HEK293 (cell line): Measurements from ENCODE around the gene TRAM2.

Experiments
- CTCF ChIP-seq: fragments of 450-650 bp; formaldehyde crosslinking; IDR thresholded peaks from 2 replicates; pipeline ENCODE4 v1.5.1; 2016; ENCODE audit warnings: missing biosample characterization, missing genetic modification characterization
- PBX3 ChIP-seq: sonication (generic); formaldehyde crosslinking; IDR thresholded peaks from 2 replicates; pipeline ENCODE4 v1.8.1; 2022; ENCODE audit warnings: mild to moderate bottlenecking, moderate library complexity, missing genetic modification reagents
- PRDM10 ChIP-seq: fragments of 450-650 bp; formaldehyde crosslinking; IDR thresholded peaks from 2 replicates; pipeline ENCODE4 v1.5.1; 2016; ENCODE audit warnings: missing biosample characterization, missing genetic modification characterization
- SALL2 ChIP-seq: fragments of 450-650 bp; formaldehyde crosslinking; IDR thresholded peaks from 2 replicates; pipeline ENCODE4 v1.5.0; 2017; ENCODE audit warnings: missing biosample characterization, mild to moderate bottlenecking, missing genetic modification characterization, borderline replicate concordance
- TCF7L2 ChIP-seq: IDR thresholded peaks from 2 replicates; pipeline ENCODE4 v1.6.1; 2011; ENCODE audit warnings: low read depth, mild to moderate bottlenecking, inconsistent platforms, low read length, moderate library complexity, borderline replicate concordance
- ZBTB10 ChIP-seq: fragments of 450-650 bp; formaldehyde crosslinking; IDR thresholded peaks from 2 replicates; pipeline ENCODE4 v1.5.1; 2016; ENCODE audit warnings: missing biosample characterization, missing genetic modification characterization
- ZBTB8A ChIP-seq: fragments of 450-650 bp; formaldehyde crosslinking; IDR thresholded peaks from 2 replicates; pipeline ENCODE4 v1.5.1; 2016; ENCODE audit warnings: missing biosample characterization, missing genetic modification characterization
- ZNF121 ChIP-seq: fragments of 450-650 bp; formaldehyde crosslinking; IDR thresholded peaks from 2 replicates; pipeline ENCODE4 v1.5.1; 2016; ENCODE audit warnings: missing biosample characterization, missing genetic modification characterization
- ZNF140 ChIP-seq: fragments of 450-650 bp; formaldehyde crosslinking; IDR thresholded peaks from 2 replicates; pipeline ENCODE4 v1.5.1; 2016; ENCODE audit warnings: missing biosample characterization, missing genetic modification characterization
- ZNF391 ChIP-seq: fragments of 450-650 bp; formaldehyde crosslinking; IDR thresholded peaks from 2 replicates; pipeline ENCODE4 v1.5.1; 2016; ENCODE audit warnings: low read depth, missing biosample characterization, missing genetic modification characterization, borderline replicate concordance
- ZNF670 ChIP-seq: fragments of 450-650 bp; formaldehyde crosslinking; IDR thresholded peaks from 2 replicates; pipeline ENCODE4 v1.5.1; 2016; ENCODE audit warnings: missing biosample characterization, missing genetic modification characterization, low read depth

- TF ChIP-seq CTCF (tag by site-specific recombination) = no peak
- TF ChIP-seq ZNF140 = no peak
- TF ChIP-seq PBX3 (CRISPR knock-in tag) = no peak
- TF ChIP-seq TCF7L2 = no peak
- no peak for TF ChIP-seq ZNF121 (tag by site-specific recombination)
- no peak for TF ChIP-seq ZNF670 (tag by site-specific recombination)
- TF ChIP-seq ZBTB10 = 0 out of 2 replicates have a peak, but pooled peaks have one; percentile 36
- peak; percentile 77 for TF ChIP-seq PRDM10 (tag by site-specific recombination)
- peak; percentile 85 for TF ChIP-seq ZBTB8A (tag by site-specific recombination)
- TF ChIP-seq ZNF391 (tag by site-specific recombination) = 0 out of 2 replicates have a peak, but pooled peaks have one; percentile 28
- no peak for TF ChIP-seq SALL2 (tag by site-specific recombination)
These were observed 59.2 kb downstream of the TRAM2 start for GRCh38 chr6:52517502-52518278.
